RKO (cell line): ENCODE data around the gene OR56B4.
"Not testable (repeated sequence)": the region's sequence is repeated elsewhere in the genome, so short reads cannot be mapped to it uniquely, and the experiment has no call there.

Source experiments
- DNase-seq: peaks from one replicate; pipeline ENCODE4 v3.0.0-alpha.2; 2016; ENCODE audit warnings: low spot score

OR56B4 gene, protein sequence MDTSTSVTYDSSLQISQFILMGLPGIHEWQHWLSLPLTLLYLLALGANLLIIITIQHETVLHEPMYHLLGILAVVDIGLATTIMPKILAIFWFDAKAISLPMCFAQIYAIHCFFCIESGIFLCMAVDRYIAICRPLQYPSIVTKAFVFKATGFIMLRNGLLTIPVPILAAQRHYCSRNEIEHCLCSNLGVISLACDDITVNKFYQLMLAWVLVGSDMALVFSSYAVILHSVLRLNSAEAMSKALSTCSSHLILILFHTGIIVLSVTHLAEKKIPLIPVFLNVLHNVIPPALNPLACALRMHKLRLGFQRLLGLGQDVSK

DNA sequence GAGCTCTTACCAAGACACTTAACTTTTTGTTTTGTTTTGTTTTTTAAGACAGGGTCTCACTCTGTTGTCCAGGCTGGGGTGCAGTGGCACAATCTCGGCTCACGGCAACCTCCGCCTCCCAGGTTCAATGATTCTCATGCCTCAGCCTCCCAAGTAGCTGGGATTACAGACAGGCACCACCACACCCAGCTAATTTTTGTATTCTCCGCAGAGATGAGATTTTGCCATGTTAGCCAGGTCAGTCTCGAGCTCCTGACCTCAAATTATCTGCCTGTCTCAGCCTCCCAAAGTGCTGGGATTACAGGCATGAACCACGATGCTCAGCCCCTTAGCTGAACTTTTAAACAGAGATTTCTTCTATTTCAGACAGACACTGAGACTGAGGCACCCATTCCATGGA is at the start of gene OR56B4:
Gene OR56B4, plus strand, starts transcription at position 301 of the 400 bp plus-strand sequence. Its CDS starts 95 bp downstream, at position 396.
- DNase-seq, result not testable (repeated sequence)

DNA sequence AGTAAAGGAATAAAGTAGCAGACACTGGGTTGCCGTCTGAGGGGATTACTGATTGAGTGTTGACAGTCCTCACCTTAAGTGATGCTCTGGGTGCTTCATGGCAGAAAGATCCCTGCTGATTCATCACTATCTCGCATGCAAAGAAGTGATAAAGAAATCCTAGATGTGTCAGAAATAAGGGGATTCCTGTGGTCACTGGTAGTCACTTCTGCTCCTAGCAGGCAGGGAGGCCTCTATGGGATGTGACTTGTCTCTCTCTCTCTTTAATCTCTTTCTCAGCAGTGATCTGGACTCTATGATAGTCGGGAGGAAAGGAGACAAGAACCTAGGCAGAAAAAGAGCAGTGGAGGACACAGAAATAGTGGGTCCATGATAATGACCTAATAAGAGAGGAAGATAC is 46.0 kb upstream of the OR56B4 start:
- DNase-seq, result no peak

DNA sequence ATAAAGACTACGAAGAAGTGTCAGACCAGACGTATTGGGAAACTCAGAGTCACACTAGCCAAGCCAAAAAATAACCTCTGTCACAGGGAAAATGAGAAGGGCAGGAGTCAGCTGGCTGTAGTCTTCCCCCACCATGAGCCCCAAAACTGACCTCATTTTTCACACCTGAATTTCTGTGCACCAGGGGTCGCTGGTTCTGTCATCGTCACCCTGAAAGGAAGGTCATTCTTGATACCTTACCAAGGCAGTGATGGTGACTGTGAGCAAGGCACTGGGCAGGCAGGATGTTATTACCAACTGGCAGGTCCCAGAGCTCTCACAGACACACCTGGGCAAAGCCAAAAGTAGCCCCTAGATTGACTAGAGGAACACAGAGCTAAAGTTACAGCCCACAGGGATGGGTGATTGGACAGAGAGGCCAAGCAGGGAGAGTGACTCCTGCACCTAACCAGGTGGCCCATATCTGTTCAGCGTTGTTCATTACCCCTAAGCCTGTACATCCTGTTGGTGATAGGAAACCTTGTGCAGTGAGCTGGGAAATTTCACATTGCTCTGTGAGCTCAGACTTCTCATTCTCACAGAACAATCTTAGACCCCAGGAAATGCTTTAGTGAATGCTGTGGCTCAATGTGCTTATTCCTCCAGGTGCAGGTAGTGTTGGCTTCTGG is 44.7 kb upstream of the OR56B4 start:
- no peak for DNase-seq

DNA sequence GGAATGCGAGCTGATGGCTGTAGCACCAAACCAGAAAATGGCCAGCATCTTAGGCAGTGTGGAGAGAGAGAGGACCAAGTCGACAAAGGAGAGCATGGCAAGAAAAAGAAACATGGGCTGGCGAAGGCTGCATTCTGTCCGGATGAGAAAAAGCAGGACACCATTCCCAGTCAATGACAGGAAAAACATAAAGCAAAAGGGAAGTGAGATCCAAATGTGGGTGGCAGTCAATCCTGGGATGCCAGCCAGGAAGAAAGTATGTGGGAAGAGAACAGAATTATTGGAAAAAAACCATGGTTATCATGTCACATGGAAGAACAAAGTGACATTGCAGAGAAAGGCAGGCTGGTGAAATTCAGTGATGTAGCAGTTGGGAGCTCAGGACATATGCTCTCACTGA is 40.0 kb upstream of the OR56B4 start:
- DNase-seq, result no peak

DNA sequence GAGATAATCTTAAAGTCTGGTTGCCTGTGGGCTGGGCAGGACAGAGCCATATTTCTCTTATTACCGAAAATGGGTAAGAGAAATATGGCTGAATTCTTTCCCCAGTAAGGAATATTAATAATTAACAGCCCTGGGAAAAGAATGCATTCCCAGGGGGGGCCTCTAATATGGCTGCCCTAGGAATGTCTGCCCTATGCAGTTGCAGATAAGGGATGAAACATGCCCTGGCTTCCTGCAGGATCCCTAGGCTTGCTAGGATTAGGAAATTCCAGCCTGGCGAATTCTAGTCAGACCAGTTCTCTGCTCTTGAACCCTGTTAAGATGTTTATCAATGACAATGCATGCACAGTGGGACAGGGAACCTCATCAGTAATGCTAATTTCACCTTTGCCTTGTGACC is 31.0 kb upstream of the OR56B4 start:
- not testable (repeated sequence) for DNase-seq

DNA sequence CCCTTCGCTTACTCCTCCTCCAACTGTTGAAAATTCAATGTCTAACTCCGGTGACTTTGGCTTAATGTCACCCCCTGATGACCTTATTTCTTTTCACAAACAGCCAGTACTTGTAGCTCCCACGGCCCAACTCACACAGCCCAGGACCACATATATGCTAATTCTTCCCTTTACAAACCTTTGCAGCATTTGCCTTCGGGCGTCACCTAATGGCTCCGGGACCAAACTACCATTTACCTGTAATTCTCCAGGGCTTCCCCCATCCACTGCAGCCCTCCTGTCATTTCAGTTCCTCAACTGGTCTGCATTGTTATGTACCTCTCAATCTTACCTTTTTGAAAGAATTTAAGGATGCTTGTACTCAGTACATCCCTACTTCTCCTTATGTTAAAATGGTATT is 29.8 kb upstream of the OR56B4 start:
- no peak for DNase-seq

DNA sequence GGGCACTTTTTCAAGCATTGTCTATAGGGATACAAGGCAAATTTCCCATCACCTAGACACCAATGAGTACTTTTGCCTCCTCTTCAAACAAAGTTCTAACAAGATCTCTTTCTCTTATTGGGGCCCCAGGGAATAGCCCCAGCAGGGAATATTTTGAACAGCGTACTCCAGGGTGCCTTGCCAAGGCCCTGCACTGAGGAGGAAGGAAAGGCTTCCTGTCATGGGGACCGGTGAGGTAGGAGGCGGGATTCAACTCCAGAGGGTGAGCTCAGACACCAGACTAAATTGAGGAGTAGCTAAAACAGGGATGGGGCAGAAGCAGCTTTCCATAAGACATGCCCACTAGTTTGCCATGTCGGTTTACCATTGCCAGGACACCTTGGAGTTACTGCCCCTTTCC is 28.0 kb upstream of the OR56B4 start:
- no peak for DNase-seq

DNA sequence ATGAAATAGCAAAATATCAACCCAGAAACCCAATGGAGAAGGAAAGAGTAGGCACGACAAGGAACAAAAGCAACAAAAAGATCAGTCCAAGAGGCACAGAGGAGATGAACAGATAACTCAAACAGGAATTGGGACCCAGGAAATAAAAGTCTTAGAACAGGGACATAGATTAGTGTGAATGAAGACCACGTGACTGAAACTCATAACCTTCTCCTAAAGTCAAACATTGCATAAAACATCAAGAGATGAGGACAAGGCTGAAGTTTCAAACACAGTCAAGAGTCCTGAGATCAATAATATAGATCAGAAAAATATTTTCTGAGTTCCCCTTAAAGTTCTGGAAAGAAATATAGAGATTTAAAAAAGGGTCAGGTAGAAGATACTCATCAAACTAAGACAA is 24.4 kb upstream of the OR56B4 start:
- no peak for DNase-seq

DNA sequence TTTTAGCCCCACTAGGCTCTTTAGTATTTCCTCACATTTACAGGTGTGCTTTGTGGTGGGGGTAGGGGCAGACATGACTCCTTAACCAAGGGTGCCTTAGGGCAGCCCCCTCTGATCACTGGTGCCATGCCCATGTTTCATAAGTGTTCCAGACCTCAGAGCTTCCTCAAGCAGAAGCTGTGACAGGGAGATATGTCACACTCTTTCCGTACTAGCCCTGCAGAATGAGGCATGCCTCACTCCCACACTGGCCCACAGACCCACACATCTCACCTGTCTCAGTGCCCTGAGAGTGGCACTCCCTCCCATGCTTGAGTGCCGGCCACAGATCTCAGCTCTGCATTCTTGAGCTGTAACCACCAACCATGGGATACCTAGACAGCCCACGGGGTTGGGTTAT is 22.9 kb upstream of the OR56B4 start:
- no peak for DNase-seq

DNA sequence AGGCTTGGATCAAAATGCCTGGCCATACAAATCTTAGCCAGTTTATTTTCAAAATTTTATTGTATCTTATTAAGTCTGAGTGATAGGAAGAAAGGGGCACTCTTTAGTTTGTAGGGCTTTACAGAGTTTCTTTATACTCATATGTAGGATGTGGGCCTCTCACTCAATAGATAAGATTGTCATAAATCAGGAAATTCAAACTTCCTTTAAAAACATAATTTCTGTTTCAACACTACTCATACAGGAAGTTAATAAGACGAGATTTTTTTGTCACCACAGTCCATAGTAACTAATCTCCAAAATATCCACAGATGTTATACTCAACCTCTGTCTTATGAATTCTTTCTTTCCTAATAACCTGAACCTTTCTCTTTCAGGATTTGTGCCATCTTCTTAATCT is 13.3 kb upstream of the OR56B4 start:
- DNase-seq, result no peak

DNA sequence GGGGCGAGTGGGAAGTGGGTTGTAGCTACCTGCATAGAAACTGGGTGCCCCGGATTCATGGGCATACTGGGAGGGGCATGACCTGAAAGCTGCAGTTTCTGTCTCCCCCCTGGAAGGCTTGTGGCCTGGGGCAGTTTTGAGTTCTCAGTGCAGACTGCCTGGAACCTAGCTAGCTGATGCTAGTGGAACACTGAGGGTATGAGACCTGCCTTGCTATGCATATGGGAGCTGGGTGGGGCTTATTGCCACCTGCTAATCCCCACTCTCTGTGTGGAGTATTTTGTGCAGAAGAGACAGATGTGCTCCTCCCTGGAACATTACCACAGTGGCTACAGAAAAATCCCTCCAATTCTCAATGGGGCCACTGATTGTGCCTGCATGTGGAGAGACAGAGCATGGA is 11.7 kb upstream of the OR56B4 start:
- DNase-seq, result no peak

DNA sequence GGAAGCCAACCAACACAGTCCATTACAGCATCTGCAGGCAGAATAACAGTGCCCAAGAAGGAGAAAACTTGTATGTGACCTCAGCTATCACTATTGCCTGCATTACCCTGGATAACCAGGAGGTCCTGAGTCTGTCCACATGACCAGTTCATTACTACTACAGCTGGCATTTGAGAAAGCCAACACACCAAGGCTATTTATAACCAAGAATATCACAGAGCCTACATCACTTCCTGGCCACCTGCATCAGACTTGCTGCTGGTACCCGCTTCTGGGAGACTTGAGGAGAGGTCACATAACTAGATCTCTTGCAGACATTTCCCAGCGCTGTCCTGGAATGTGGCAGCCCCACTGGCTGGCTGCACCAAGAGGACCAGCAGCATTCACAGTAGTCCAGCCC is 11.1 kb upstream of the OR56B4 start:
- peak; percentile 46 for DNase-seq

DNA sequence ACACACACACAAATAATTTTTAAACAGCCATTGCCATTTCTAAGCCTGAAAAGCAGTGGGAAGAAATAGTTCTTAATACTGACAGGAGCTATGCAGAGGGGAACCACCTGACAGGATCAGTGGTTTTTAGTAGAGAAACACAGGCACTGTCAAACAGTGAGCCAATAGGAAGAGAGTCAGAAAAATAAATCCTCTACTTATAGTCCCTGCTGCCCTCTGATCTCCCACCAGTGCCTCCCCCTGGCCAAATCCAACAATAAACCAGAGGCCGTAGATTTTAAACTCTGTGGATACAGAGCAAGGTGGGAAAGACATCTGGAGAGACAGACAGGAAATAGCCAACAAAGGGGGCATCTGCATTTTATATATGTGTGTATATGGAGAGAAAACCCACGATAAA is 7.9 kb upstream of the OR56B4 start:
- DNase-seq, result no peak

DNA sequence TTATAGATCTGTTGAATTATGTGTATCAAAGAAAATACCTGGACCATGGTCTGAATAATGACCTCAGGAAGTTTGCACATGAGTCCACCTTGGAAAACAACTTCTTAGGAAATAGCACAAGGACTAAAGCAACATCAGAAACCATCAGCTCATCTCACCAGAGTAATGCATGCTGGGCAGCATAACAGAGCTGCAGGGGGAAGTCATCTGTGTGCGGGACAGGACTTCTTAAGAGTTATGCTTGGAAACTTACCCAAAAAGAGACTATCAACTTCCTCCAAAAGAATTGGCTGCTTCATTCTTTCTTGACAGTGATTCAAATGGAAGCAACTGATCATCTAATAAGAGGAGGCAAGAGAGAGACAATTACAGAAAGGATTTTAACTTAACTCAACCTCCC is 2.5 kb downstream of the OR56B4 start:
- DNase-seq, result no peak

DNA sequence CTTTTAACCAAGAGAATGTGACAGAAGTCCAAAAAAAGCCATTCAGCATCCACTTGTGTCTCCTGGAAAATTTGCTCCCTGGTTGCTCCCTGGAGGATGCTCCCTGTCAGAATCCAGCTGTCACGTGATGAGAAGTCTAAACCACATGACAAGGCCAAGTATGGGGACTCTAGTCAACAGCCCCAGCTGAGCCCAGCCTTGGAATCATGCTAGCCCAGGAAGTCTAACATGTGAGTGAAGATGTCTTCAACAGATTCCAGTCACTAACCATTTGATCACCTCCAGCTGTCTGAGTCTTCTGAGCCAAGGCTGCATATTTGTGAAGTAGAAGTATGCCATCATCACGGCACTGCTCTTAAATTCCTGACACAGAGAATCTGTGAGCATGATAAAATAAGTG is 4.2 kb downstream of the OR56B4 start:
- DNase-seq, result no peak

DNA sequence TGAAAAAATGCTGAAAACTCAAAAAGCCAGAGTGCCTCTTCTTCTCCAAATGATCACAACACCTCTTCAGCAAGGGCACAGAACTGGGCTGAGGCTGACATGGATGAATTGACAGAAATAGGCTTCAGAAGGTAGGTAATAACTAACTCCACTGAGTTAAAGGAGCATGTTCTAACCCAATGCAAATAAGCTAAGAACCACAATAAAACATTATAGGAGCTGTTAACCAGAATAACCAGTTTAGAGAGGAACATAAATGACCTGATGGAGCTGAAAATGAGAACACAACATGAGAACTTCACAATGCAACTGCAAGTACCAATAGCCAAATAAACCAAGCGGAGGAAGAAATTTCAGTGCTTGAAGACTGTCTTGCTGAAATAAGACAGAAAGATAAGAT is 9.2 kb downstream of the OR56B4 start:
- DNase-seq, result no peak

DNA sequence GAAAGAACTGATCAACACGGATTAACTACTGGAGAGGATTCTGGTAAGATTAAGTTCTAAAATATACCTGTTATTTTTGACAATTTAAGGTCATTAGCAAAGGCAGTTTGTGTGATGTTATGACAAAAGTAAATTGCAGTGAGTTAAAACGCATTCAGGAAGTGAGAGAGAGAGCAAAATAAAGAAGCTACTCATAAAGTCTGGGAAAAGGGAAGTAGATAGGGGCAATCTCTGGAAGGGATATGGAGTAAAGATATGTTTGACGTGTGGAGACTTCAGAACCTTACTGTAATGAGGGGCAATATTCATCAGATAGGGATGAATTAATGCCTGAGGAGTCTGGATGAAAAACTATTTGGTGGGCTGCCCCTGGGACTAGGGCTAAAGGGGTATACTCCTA is 16.8 kb downstream of the OR56B4 start:
- no peak for DNase-seq

DNA sequence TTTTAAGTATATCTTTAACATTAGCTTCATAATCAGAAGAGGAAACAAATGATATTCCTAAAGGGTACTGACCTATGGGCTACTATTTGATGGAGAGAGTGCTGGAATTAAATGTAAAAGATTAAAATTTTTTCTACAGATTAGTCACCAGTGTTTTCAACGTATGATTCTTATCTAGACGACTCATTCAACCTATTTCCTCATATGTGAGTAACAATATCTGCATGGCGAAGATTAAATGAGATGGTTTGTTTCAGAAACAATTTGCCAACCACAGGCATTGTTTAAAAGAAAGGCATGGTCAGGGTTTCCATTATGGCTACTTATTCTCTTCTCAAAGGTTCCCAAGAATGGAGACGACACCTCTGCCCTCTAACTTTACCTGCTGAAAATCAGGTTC is 20.4 kb downstream of the OR56B4 start:
- peak; percentile 38 for DNase-seq

DNA sequence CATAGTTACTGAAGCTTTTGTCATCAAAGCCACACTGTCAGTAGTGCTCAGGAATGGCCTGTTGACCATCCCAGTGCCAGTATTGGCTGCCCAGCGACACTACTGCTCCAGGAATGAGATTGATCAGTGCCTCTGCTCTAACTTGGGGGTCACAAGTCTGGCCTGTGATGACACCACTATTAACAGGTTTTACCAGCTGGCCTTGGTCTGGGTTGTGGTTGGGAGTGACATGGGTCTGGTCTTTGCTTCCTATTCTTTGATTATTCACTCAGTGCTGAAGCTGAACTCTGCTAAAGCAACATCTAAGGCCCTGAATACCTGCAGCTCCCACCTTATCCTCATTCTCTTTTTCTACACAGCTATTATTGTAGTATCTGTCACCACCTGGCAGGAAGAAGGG is 21.5 kb downstream of the OR56B4 start:
- DNase-seq, result no peak

DNA sequence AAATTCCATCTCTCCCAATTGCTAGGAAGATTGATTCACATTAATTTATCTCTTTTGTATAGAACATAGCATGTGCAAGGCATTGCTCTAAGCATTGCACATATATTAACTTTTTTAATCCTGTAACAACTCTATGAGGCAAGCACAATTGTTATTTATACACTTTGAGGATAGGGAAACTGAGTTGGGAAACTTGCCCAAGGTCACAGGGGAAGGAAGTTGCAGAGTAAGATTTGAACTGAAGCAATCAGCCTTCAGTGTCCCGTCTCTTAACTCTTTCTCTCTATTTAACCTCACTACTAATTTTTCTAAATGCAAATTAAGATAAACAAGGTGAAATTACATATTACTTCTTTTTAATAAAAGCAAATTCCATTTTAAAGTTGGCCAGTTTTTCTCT is 22.2 kb downstream of the OR56B4 start:
- DNase-seq, result no peak

DNA sequence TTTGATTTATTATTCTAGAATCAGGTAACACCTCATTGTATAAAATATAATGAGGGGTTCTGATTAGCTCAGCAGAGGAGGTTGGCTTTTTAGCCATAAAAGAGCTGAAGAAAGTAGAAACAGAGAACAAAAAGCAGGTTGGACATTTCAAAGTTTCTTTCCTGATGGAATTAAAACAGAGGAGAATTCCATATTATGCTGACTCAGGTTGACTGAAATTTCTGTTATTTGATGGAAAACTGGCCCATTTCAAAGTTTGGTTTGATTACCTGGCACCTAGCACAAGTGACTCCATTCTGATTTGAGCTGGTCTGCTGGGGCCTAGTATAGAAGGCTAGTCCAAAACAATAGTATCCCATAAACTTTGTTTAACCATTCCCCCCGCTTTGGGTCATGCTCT is 24.9 kb downstream of the OR56B4 start:
- DNase-seq, result no peak

DNA sequence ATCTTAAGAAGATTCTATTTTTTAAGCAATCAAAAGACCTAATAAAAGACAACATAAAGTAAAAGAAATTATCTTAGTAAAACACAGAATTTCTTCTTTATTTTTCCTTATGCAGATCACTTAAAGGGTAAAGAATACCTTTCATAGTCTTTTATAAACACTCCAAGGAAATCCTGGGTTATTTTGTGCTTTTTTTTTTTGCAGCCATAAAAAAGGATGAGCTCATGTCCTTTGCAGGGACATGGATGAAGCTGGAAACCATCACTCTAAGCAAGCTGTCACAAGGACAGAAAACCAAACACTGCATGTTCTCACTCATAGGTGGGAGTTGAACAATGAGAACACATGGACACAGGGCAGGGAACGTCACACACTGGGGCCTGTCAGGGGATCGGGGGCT is 28.5 kb downstream of the OR56B4 start:
- DNase-seq, result not testable (repeated sequence)

DNA sequence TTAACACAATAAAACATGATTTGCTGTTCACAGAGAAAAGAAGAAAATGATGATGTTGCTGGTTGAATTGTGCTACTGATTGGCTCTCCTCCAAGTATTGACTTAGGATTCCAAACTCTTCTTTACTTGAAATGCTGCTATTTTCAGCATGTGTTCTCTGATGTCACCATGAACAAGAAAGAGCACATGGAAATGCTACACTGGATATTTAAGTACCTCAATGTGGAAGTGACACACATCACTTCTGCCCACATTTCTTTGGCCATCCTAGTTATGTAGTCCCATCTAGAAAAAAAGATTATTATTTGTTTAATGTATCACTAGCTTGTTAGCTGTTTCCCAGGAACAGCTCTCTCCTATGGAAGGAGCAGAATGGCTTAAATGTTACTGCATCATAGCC is 35.5 kb downstream of the OR56B4 start:
- DNase-seq, result no peak

DNA sequence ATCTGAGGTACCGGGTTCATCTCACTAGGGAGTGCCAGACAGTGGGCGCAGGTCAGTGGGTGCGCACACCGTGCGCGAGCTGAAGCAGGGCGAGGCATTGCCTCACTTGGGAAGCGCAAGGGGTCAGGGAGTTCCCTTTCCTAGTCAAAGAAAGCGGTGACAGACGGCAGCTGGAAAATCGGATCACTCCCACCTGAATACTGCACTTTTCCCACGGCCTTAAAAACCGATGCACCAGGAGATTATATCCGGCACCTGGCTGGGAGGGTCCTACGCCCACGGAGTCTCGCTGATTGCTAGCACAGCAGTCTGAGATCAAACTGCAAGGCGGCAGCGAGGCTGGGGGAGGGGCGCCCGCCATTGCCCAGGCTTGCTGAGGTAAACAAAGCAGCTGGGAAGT is 36.3 kb downstream of the OR56B4 start:
- DNase-seq, result not testable (repeated sequence)
